ENCODE measurements around the gene OBP2A. TPM values are rescaled to one million over a fixed set of nuclear protein-coding genes. Genes with fewer than 3 reads are reported as not detected.

The OBP2A gene
- total RNA-seq, 1 experiment from 2014 or later: not detected

GRCh38 chr9:135574331-135574730 is 28.4 kb downstream of the OBP2A start:
- TF ChIP-seq ZBTB33 (IDR thresholded peaks at IDR 0.05; ENCODE audit: extremely low read depth, insufficient replicate concordance, low read length): no peak
- TF ChIP-seq POLR2AphosphoS5 (IDR thresholded peaks at IDR 0.05; ENCODE audit: low read depth, low read length): no peak
- no peak for TF ChIP-seq CEBPB (IDR thresholded peaks at IDR 0.05; ENCODE audit: low read depth)
- TF ChIP-seq EGR1 (IDR thresholded peaks at IDR 0.05; ENCODE audit: low read depth): no peak
- TF ChIP-seq CTCF (IDR thresholded peaks at IDR 0.05 in 2 of 3, conservative IDR thresholded peaks at IDR 0.05 in 1 of 3; ENCODE audit: borderline replicate concordance in 1 of 3, insufficient read depth in 1 of 3, low read depth in 2 of 3, low read length in 2 of 3): no peak
- no peak for TF ChIP-seq JUND (IDR thresholded peaks at IDR 0.05)
- no peak for TF ChIP-seq YY1 (IDR thresholded peaks at IDR 0.05; ENCODE audit: extremely low read depth, insufficient replicate concordance, low read depth, low read length)
- TF ChIP-seq ZFX (IDR thresholded peaks at IDR 0.05): no peak
- no peak for TF ChIP-seq SRF (IDR thresholded peaks at IDR 0.05; ENCODE audit: low read depth)
- intact Hi-C loops (cut with micrococcal nuclease): no loop called here
- ATAC-seq: no peak
- no peaks in the 10 kb centered on the region for H3K4me1 ChIP-seq (ENCODE audit: control insufficient read depth in 1 of 2, insufficient read depth in 2 of 2, low read length in 2 of 2)
- no peak overlapping the region for H3K27ac ChIP-seq (ENCODE audit: low read depth, low read length)
- no peaks in the 10 kb centered on the region for H3K79me2 ChIP-seq (ENCODE audit: insufficient read depth, low read length)
- H3K27me3 ChIP-seq (ENCODE audit: insufficient read depth, low read length): peaks cover 31% of the 10 kb centered on the region
- no peak overlapping the region for H3K4me3 ChIP-seq (replicated peaks in 1 of 2; ENCODE audit: low read depth in 1 of 2, low read length in 2 of 2)
- CTCF ChIA-PET: no interaction called here
- H3K9ac ChIP-seq (ENCODE audit: low read length): no peak overlapping the region
- H3K9me3 ChIP-seq (ENCODE audit: control insufficient read depth in 1 of 2, insufficient read depth in 1 of 2, low read depth in 1 of 2, low read length in 2 of 2): peaks cover 0 to 2% of the 10 kb centered on the region in 2 experiments; a peak in 2 of 4 replicates
- no peak overlapping the region for H2AFZ ChIP-seq (ENCODE audit: low read depth, low read length, poor library complexity, severe bottlenecking)
- H3K9me2 ChIP-seq (ENCODE audit: insufficient read depth): no peaks in the 10 kb centered on the region
- RAD21 ChIA-PET (ENCODE audit: low non-redundant PET in 1 of 2, low total read pairs in 2 of 2, uncharacterized antibody in 2 of 2, unreplicated experiment in 2 of 2): no interaction called here
- no peaks in the 10 kb centered on the region for H3K36me3 ChIP-seq (ENCODE audit: control insufficient read depth in 1 of 2, insufficient read depth in 2 of 2, low read length in 2 of 2)
- no peaks in the 10 kb centered on the region for H4K20me1 ChIP-seq (ENCODE audit: insufficient read depth)
- POLR2A ChIA-PET: no interaction called here
- DNase-seq (ENCODE audit: low read depth, low spot score): no peak
- no TSS peak for BruUV-seq (replicated peaks)
- H3K4me2 ChIP-seq (ENCODE audit: low read length): no peak overlapping the region
